IMR-90 (cell line): ENCODE measurements around the gene ZNF750. TPM values are rescaled to one million over a fixed set of nuclear protein-coding genes. Genes with fewer than 3 reads are reported as not detected.
A peak's percentile ranks its signal among the peaks of the same experiment; 100 is the strongest.

Source experiments
- ATAC-seq: fragments of 200-7000 bp; cut with Tn5 transposase; 2 replicates; pipeline ENCODE4 v1.9.1; 2020; ENCODE audit warnings: low read depth, mild to moderate bottlenecking, moderate library complexity
- BruUV-seq: library from RNA; stranded (reverse); fragments of 400-500 nt; replicated peaks from 2 replicates; lab custom pipeline; 2021; lab: Mats Ljungman, UMichigan
- CTCF ChIA-PET: fragments of 300-600 bp; formaldehyde crosslinking; extraction: SDS; loops from one replicate; lab custom pipeline; 2021; ENCODE audit warnings: antibody characterized with exemption; lab: Yijun Ruan, JAX
- POLR2A ChIA-PET: fragments of 300-600 bp; sonication (Branson Sonifier 250); formaldehyde crosslinking; loops from one replicate; lab custom pipeline; 2022; ENCODE audit warnings: antibody characterized with exemption; ENCODE audit not compliant: unreplicated experiment; lab: Charles Lee
- DNase-seq: peaks from one replicate; pipeline ENCODE4 v3.0.0; 2013
- H2AFZ ChIP-seq: replicated peaks from 2 replicates; pipeline ENCODE3; 2013; ENCODE audit warnings: low read length, mild to moderate bottlenecking; ENCODE audit not compliant: poor library complexity
- H2AK5ac ChIP-seq: 2 replicates; pipeline ENCODE4 v1.6.1; 2013; ENCODE audit warnings: low read depth, low read length, inconsistent platforms
- H2AK9ac ChIP-seq: replicated peaks from 2 replicates; pipeline ENCODE3; 2013; ENCODE audit warnings: mild to moderate bottlenecking, low read depth, low read length, moderate library complexity; ENCODE audit not compliant: poor library complexity
- H2BK120ac ChIP-seq: 2 replicates; pipeline ENCODE4 v1.6.1; 2013; ENCODE audit warnings: low read depth, low read length, inconsistent platforms
- H2BK15ac ChIP-seq: 3 replicates; pipeline ENCODE4 v1.6.1; 2013; ENCODE audit warnings: low read depth, low read length, inconsistent platforms
- H2BK20ac ChIP-seq: 2 replicates; pipeline ENCODE4 v1.6.1; 2013; ENCODE audit warnings: low read depth, mild to moderate bottlenecking, inconsistent platforms, low read length, moderate library complexity
- H2BK5ac ChIP-seq: 2 replicates; pipeline ENCODE4 v1.6.1; 2013; ENCODE audit warnings: mild to moderate bottlenecking, low read depth, low read length, inconsistent platforms; ENCODE audit not compliant: poor library complexity, severe bottlenecking
- H3K14ac ChIP-seq: replicated peaks from 2 replicates; pipeline ENCODE4 v1.6.1; 2013; ENCODE audit warnings: low read depth, low read length, inconsistent platforms
- H3K18ac ChIP-seq: 2 replicates; pipeline ENCODE4 v1.6.1; 2013; ENCODE audit warnings: low read depth, low read length, control low read depth
- H3K23ac ChIP-seq: 2 replicates; pipeline ENCODE4 v1.6.1; 2013; ENCODE audit warnings: low read depth, low read length, inconsistent platforms
- H3K27ac ChIP-seq: 2 replicates; pipeline ENCODE4 v1.5.1; 2013; ENCODE audit warnings: mild to moderate bottlenecking, control low read depth, low read length; ENCODE audit not compliant: insufficient read depth
- H3K27me3 ChIP-seq: 2 replicates; pipeline ENCODE4 v1.6.1; 2013; ENCODE audit warnings: low read length; ENCODE audit not compliant: control insufficient read depth, insufficient read depth
- H3K36me3 ChIP-seq: 2 replicates; pipeline ENCODE4 v1.6.1; 2013; ENCODE audit warnings: low read length, mixed read lengths; ENCODE audit not compliant: control insufficient read depth, insufficient read depth
- H3K4ac ChIP-seq: 2 replicates; pipeline ENCODE4 v1.6.1; 2013; ENCODE audit warnings: low read depth, low read length, inconsistent platforms
- H3K4me1 ChIP-seq: 2 replicates; pipeline ENCODE4 v1.6.1; 2013; ENCODE audit warnings: low read length, mixed read lengths; ENCODE audit not compliant: control insufficient read depth, insufficient read depth
- H3K4me2 ChIP-seq: 2 replicates; pipeline ENCODE4 v1.6.1; 2013; ENCODE audit warnings: low read depth, mild to moderate bottlenecking, control low read depth, low read length, moderate library complexity
- H3K4me3 ChIP-seq: 2 replicates; pipeline ENCODE4 v1.5.1; 2013; ENCODE audit warnings: low read depth, mild to moderate bottlenecking, control low read depth, low read length, moderate library complexity; ENCODE audit not compliant: insufficient read depth
- H3K56ac ChIP-seq: 2 replicates; pipeline ENCODE4 v1.6.1; 2013; ENCODE audit warnings: low read length, inconsistent platforms; ENCODE audit not compliant: insufficient read depth; ENCODE audit errors: extremely low read depth
- H3K79me1 ChIP-seq, 2 experiments: 2 replicates each; pipeline ENCODE4 v1.6.1; 2013; ENCODE audit warnings: low read length in 2 of 2, inconsistent platforms in 1 of 2, low read depth in 1 of 2
- H3K9ac ChIP-seq: 2 replicates; pipeline ENCODE4 v1.6.1; 2013; ENCODE audit warnings: low read depth, low read length, control low read depth
- H3K9me1 ChIP-seq: 2 replicates; pipeline ENCODE4 v1.6.1; 2013; ENCODE audit warnings: low read length, inconsistent platforms; ENCODE audit not compliant: insufficient read depth
- H3K9me3 ChIP-seq: 2 replicates; pipeline ENCODE4 v1.6.1; 2013; ENCODE audit warnings: low read length; ENCODE audit not compliant: control insufficient read depth, insufficient read depth
- H4K20me1 ChIP-seq: 2 replicates; pipeline ENCODE4 v1.6.1; 2013; ENCODE audit warnings: low read length, inconsistent platforms; ENCODE audit not compliant: insufficient read depth
- H4K5ac ChIP-seq: 2 replicates; pipeline ENCODE4 v1.6.1; 2013; ENCODE audit warnings: mild to moderate bottlenecking, low read depth, low read length, control low read depth
- H4K8ac ChIP-seq, 2 experiments: 2 replicates each; pipeline ENCODE4 v1.6.1; 2013; ENCODE audit warnings: low read depth in 2 of 2, low read length in 2 of 2, control low read depth in 1 of 2, inconsistent platforms in 1 of 2
- H4K91ac ChIP-seq: 2 replicates; pipeline ENCODE4 v1.6.1; 2013; ENCODE audit warnings: low read depth, low read length, inconsistent platforms; ENCODE audit not compliant: insufficient read depth
- CHD1 ChIP-seq: IDR thresholded peaks from 2 replicates; pipeline ENCODE4 v1.6.1; 2012; ENCODE audit warnings: low read depth, low read length, improper control_type of control experiment
- MAZ ChIP-seq: IDR thresholded peaks from 2 replicates; pipeline ENCODE4 v1.6.1; 2012; ENCODE audit warnings: low read depth, mild to moderate bottlenecking, low read length, improper control_type of control experiment, moderate library complexity, borderline replicate concordance
- RFX5 ChIP-seq: IDR thresholded peaks from 2 replicates; pipeline ENCODE4 v1.8.0; 2012; ENCODE audit warnings: low read depth, mild to moderate bottlenecking, low read length, moderate library complexity
- SMC3 ChIP-seq: fragments of 150-350 bp; IDR thresholded peaks from 2 replicates; pipeline ENCODE4 v1.6.1; 2016; ENCODE audit warnings: low read depth, mild to moderate bottlenecking, antibody characterized with exemption, low read length, moderate library complexity
- WGBS, 2 experiments: methylation state at CpG; one replicate each; pipeline versions ENCODE4 v1.1.5 to v1.1.7; 2013; ENCODE audit warnings: missing lambda C conversion rate in 2 of 2; ENCODE audit not compliant: insufficient read length in 1 of 2; ENCODE audit errors: extremely low coverage in 2 of 2; 5-methylcytosine and 5-hydroxymethylcytosine counted together
- dilution Hi-C: fragments of 300-500 bp; cut with HindIII; formaldehyde crosslinking; loops from one replicate; pipeline ENCODE4 v1.14.3; 2018; ENCODE audit warnings: low sequenced_read_pairs; ENCODE audit not compliant: unreplicated experiment
- in situ Hi-C: fragments of 300-500 bp; cut with MboI; formaldehyde crosslinking; loops from 3 replicates; pipeline ENCODE4 v1.14.3; 2019; ENCODE audit warnings: low sequenced_read_pairs, inconsistent platforms, mixed read lengths
- intact Hi-C: fragments of 100-400 bp; cut with micrococcal nuclease; formaldehyde crosslinking; loops from 2 replicates; pipeline ENCODE4 v1.10.0; 2022
- polyA plus RNA-seq, 3 experiments: library from polyadenylated mRNA; depleted of rRNA; stranded (reverse); fragments of >200 nt; gene quantifications; 2 replicates each; pipeline ENCODE4 v1.2.3, GENCODE V29; 2012; ENCODE audit warnings: low replicate concordance in 1 of 3
- total RNA-seq: library from RNA; depleted of rRNA; stranded (reverse); fragments of >200 nt; gene quantifications from 2 replicates; pipeline ENCODE4 v1.2.3, GENCODE V29; 2012

Gene ZNF750
- total and polyA plus RNA-seq, 2 of the 4 experiments (the other 2 are of a cell fraction): not detected

DNA sequence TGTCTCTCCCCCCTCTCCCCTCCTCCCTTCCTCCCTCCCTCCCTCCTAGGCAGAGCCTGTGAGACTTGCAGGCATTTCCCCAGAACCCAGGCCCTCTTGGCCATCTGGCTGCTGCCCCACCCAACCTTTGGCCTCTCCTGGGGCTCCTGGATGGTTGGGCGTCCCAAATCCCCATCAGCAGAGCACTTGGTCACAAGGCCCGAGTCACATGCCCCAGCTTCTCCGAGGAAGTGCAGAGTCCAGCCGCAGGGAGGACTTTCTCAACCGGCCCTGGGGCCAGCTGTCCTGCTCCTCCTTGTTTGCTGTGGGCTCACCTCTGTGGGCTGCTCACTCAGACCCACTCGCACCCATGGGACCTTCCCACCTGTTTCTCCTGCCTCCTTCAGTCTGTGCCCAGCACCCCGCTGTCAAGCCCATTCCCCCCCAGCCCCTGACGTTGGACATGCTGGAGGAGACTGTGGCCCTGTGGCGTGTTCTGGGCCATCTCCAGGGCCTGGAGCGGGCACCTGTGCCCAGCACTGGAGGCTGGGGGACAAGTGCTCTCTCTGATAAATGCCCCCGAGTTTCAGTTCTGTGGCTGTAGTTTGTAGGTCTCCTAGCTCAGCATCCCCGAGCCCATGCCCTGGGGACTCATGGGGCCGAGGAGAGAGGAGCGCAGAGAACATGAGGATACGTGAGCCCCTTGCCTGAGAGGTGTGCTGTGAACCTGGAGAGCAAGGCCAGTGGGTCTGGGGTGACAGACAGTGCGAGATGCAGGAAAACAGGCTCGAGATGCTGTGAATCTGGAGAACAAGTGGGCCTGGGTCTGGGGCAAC lies 42.3 kb upstream of the ZNF750 start:
- Histone ChIP-seq H2AK9ac (no peak overlapping the region), H3K27me3 (no peaks in the 10 kb centered on the region), H3K4ac (no peak overlapping the region), H2BK5ac (no peak overlapping the region), H3K4me3 (no peak overlapping the region), H3K4me1 (peaks cover 10% of the 10 kb centered on the region), H3K56ac (no peak overlapping the region), H2AFZ (no peak overlapping the region), H3K23ac (no peak overlapping the region), H4K5ac (no peak overlapping the region), H3K9me1 (peaks cover 9% of the 10 kb centered on the region), H3K18ac (no peak overlapping the region), H3K27ac (no peak overlapping the region), H3K79me1 (peaks cover 8 to 48% of the 10 kb centered on the region in 2 experiments; a peak in 2 of 4 replicates), H4K8ac (no peak overlapping the region), H3K4me2 (no peak overlapping the region), H4K20me1 (no peaks in the 10 kb centered on the region; the same call in 1 of the 2 replicates), H2BK15ac (no peak overlapping the region), H2BK20ac (no peak overlapping the region), H3K36me3 (no peaks in the 10 kb centered on the region; the same call in 1 of the 2 replicates), H2AK5ac (0 out of 2 replicates have a peak overlapping the region, but pooled peaks have one; percentile 33), H3K9ac (no peak overlapping the region), H4K91ac (no peak overlapping the region), H3K14ac (no peak overlapping the region), H2BK120ac (no peak overlapping the region), H3K9me3 (no peaks in the 10 kb centered on the region)
- no TSS peak for BruUV-seq
- intact Hi-C loops (no loop called here), dilution Hi-C loops (no loop called here), in situ Hi-C loops (no loop called here)
- TF ChIP-seq CHD1 (no peak), RFX5 (no peak), MAZ (no peak), SMC3 (no peak)
- POLR2A ChIA-PET: interaction anchor here (0.5 kb wide), 1 partner anchor 128 kb away, joined by 20 read pairs; no protein-coding TSS in a partner anchor
- CTCF ChIA-PET: no interaction called here
- ATAC-seq: no peak
- no peak for DNase-seq
- 83% methylated on average over 11 of the region's 17 CpGs; no CpG with 5 or more reads in 1 of the 2 experiments for WGBS, 2 experiments
